ENCODE data around the gene ARFGAP2. TPM values are rescaled to one million over a fixed set of nuclear protein-coding genes. Genes with fewer than 3 reads are reported as not detected.
"Not testable (repeated sequence)": the region's sequence is repeated elsewhere in the genome, so short reads cannot be mapped to it uniquely, and the experiment has no call there.

ARFGAP2 gene
- polyA plus RNA-seq, 1 donor from 2014 or later = 213 TPM

GRCh38 chr11:47192111-47192510 is 15.4 kb upstream of the ARFGAP2 start:
- no peaks in the 10 kb centered on the region for H3K79me2 ChIP-seq (replicated peaks; ENCODE audit: insufficient read depth, low read length)
- TF ChIP-seq SMC3 (conservative IDR thresholded peaks at IDR 0.05; ENCODE audit: poor library complexity) = no peak
- TF ChIP-seq EP300 (conservative IDR thresholded peaks at IDR 0.05; ENCODE audit: poor library complexity, severe bottlenecking) = no peak
- no peak for TF ChIP-seq TAF1 (IDR thresholded peaks at IDR 0.05; ENCODE audit: low read depth)
- TF ChIP-seq POLR2AphosphoS5 (IDR thresholded peaks at IDR 0.05) = no peak
- no peak for TF ChIP-seq REST (IDR thresholded peaks at IDR 0.05; ENCODE audit: borderline replicate concordance)
- TF ChIP-seq RAD21 (conservative IDR thresholded peaks at IDR 0.05) = no peak
- TF ChIP-seq CTCF (IDR thresholded peaks at IDR 0.05; ENCODE audit: poor library complexity, severe bottlenecking) = no peak
- no peak for TF ChIP-seq EZH2 (IDR thresholded peaks at IDR 0.05; ENCODE audit: borderline replicate concordance, insufficient read depth, low read length, poor library complexity, severe bottlenecking)
- no peak for TF ChIP-seq MXI1 (conservative IDR thresholded peaks at IDR 0.05; ENCODE audit: poor library complexity, severe bottlenecking)

GRCh38 chr11:47191137-47191536 is 14.5 kb upstream of the ARFGAP2 start:
- not testable (repeated sequence) for H4K20me1 ChIP-seq (ENCODE audit: insufficient read depth); H3K4me2 ChIP-seq (ENCODE audit: low read length); H3K36me3 ChIP-seq (ENCODE audit: insufficient read depth, low read length); H3F3A ChIP-seq (ENCODE audit: insufficient read depth, low read length, poor library complexity, severe bottlenecking); H3K27ac ChIP-seq (ENCODE audit: low read length); H3K9ac ChIP-seq (ENCODE audit: low read length); H2AFZ ChIP-seq (ENCODE audit: low read depth, low read length); H3K9me3 ChIP-seq (ENCODE audit: low read length); H3K9me2 ChIP-seq (ENCODE audit: insufficient read depth, low read length); H3K79me2 ChIP-seq (replicated peaks; ENCODE audit: insufficient read depth, low read length); H3K4me3 ChIP-seq (ENCODE audit: low read length)
- peaks cover 29% of the 10 kb centered on the region for H3K27me3 ChIP-seq (ENCODE audit: insufficient read depth, low read depth, low read length)

More at GRCh38 chr11:47192111-47192510, 15.4 kb upstream of the ARFGAP2 start:
- Histone ChIP-seq H3K4me3 (ENCODE audit: low read length) (no peak overlapping the region), H2AFZ (ENCODE audit: low read depth, low read length) (no peak overlapping the region), H3K9me3 (ENCODE audit: low read length) (no peaks in the 10 kb centered on the region), H3K9me2 (ENCODE audit: insufficient read depth, low read length) (no peaks in the 10 kb centered on the region), H3K36me3 (ENCODE audit: insufficient read depth, low read length) (no peaks in the 10 kb centered on the region), H3K27ac (ENCODE audit: low read length) (no peak overlapping the region), H3K4me2 (ENCODE audit: low read length) (no peak overlapping the region), H3K27me3 (ENCODE audit: insufficient read depth, low read depth, low read length) (peaks cover 21% of the 10 kb centered on the region), H4K20me1 (ENCODE audit: insufficient read depth) (no peaks in the 10 kb centered on the region), H3K9ac (ENCODE audit: low read length) (no peak overlapping the region), H3F3A (ENCODE audit: insufficient read depth, low read length, poor library complexity, severe bottlenecking) (no peaks in the 10 kb centered on the region)
